GM21529 (cell line): ENCODE results near the gene VWA8.
A peak's percentile ranks its signal among the peaks of the same experiment; 100 is the strongest.
"Not testable (repeated sequence)": the region's sequence is repeated elsewhere in the genome, so short reads cannot be mapped to it uniquely, and the experiment has no call there.

Experiments used
- ATAC-seq: cut with Tn5 transposase; IDR thresholded peaks from one replicate; pipeline ENCODE4 v1.9.1; 2021; ENCODE audit not compliant: unreplicated experiment

The VWA8 gene

GRCh38 chr13:41928323-41928722 lies 32.6 kb downstream of the VWA8 start:
- ATAC-seq, result no peak

GRCh38 chr13:41925014-41925413 lies 35.9 kb downstream of the VWA8 start:
- ATAC-seq, result no peak

- ATAC-seq, result not testable (repeated sequence)
Measured at GRCh38 chr13:41922894-41923293, 38.0 kb downstream of the VWA8 start.

- no peak for ATAC-seq
Measured at GRCh38 chr13:41919741-41920487, 41.0 kb downstream of the VWA8 start.

- ATAC-seq, result no peak
Measured at GRCh38 chr13:41919031-41919740, 41.7 kb downstream of the VWA8 start.

- ATAC-seq, result no peak
Measured at GRCh38 chr13:41917641-41918040, 43.3 kb downstream of the VWA8 start.

GRCh38 chr13:41916173-41916954 lies 44.5 kb downstream of the VWA8 start:
- peak; percentile 90 for ATAC-seq

GRCh38 chr13:41915081-41915480 lies 45.8 kb downstream of the VWA8 start:
- no peak for ATAC-seq

GRCh38 chr13:41914552-41914951 lies 46.4 kb downstream of the VWA8 start:
- ATAC-seq, result no peak

GRCh38 chr13:41909506-41909905 lies 51.4 kb downstream of the VWA8 start:
- no peak for ATAC-seq

- peak; percentile 91 for ATAC-seq
Measured at GRCh38 chr13:41905600-41906254, 55.2 kb downstream of the VWA8 start.

- no peak for ATAC-seq
Measured at GRCh38 chr13:41900918-41901317, 60.0 kb downstream of the VWA8 start.

GRCh38 chr13:41898411-41898810 lies 62.5 kb downstream of the VWA8 start:
- not testable (repeated sequence) for ATAC-seq

GRCh38 chr13:41897126-41897525 lies 63.8 kb downstream of the VWA8 start:
- no peak for ATAC-seq

- no peak for ATAC-seq
Measured at GRCh38 chr13:41895478-41895877, 65.4 kb downstream of the VWA8 start.

- ATAC-seq, result no peak
Measured at GRCh38 chr13:41891119-41891518, 69.8 kb downstream of the VWA8 start.

GRCh38 chr13:41883147-41883546 lies 77.8 kb downstream of the VWA8 start:
- ATAC-seq, result no peak

- ATAC-seq, result not testable (repeated sequence)
Measured at GRCh38 chr13:41881890-41882289, 79.0 kb downstream of the VWA8 start.

GRCh38 chr13:41880966-41881365 lies 79.9 kb downstream of the VWA8 start:
- ATAC-seq, result no peak

GRCh38 chr13:41864658-41865057 lies 96.3 kb downstream of the VWA8 start:
- ATAC-seq, result no peak

GRCh38 chr13:41862659-41863058 lies 98.2 kb downstream of the VWA8 start:
- ATAC-seq, result not testable (repeated sequence)
